ENCODE results near the gene SPAG5. TPM values are rescaled to one million over a fixed set of nuclear protein-coding genes. Genes with fewer than 3 reads are reported as not detected.

SPAG5 gene
- total and polyA plus RNA-seq, 4 donors, result 10.6 to 41.8 (median 12.8) TPM

DNA sequence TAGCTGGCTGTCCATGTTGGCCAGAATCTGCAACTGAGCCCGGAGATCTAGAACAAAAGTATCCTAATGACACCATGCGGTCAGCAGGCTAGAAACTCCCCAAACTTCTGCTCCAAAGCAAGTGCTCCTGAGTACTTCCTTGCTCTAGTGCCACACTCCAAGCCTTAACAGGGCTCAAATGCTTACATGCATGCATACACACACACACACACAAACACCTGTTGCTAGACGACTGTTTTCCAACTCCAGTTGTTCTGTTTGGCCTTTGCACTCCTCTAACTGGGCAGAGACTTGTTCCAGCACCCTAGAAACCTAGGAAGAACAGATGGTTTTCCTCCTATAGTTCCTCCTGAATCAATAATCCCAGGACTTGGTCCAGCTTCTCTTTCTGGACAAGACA, 14.4 kb downstream of the SPAG5 start:
- Histone ChIP-seq H3K36me3 (ENCODE audit: control insufficient read depth in 4 of 4, insufficient read depth in 3 of 4, low read depth in 1 of 4, low read length in 3 of 4) (peaks cover 8 to 38% (median 30%) of the 10 kb centered on the region in 4 donors), H3K4me1 (ENCODE audit: control insufficient read depth in 4 of 4, insufficient read depth in 4 of 4, low read length in 3 of 4) (no peaks in the 10 kb centered on the region), H3K4me3 (ENCODE audit: low read depth in 1 of 3, low read length in 3 of 3) (no peak overlapping the region), H3K27ac (ENCODE audit: low read depth in 1 of 2, low read length in 2 of 2) (no peak overlapping the region), H3K27me3 (ENCODE audit: control insufficient read depth in 4 of 4, insufficient read depth in 4 of 4, low read length in 3 of 4) (no peaks in the 10 kb centered on the region), H3K9me3 (ENCODE audit: control insufficient read depth in 4 of 4, low read length in 3 of 4) (no peaks in the 10 kb centered on the region), H3K9ac (ENCODE audit: low read depth in 1 of 2, low read length in 2 of 2) (no peak overlapping the region)
- no peak for DNase-seq (ENCODE audit: low spot score)
- WGBS, result 93% methylated on average over 3 of the region's 3 CpGs
- TF ChIP-seq, protein P1, sequence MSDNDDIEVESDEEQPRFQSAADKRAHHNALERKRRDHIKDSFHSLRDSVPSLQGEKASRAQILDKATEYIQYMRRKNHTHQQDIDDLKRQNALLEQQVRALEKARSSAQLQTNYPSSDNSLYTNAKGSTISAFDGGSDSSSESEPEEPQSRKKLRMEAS (IDR thresholded peaks at IDR 0.05), result no peak
- TF ChIP-seq HNF4G (IDR thresholded peaks at IDR 0.05), result no peak
- TF ChIP-seq, protein P2, sequence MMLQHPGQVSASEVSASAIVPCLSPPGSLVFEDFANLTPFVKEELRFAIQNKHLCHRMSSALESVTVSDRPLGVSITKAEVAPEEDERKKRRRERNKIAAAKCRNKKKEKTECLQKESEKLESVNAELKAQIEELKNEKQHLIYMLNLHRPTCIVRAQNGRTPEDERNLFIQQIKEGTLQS (IDR thresholded peaks at IDR 0.05), result no peak
- no peak for TF ChIP-seq YY1 (IDR thresholded peaks at IDR 0.05)
- no peak for TF ChIP-seq RAD21 (IDR thresholded peaks at IDR 0.05)
- TF ChIP-seq, protein P3, sequence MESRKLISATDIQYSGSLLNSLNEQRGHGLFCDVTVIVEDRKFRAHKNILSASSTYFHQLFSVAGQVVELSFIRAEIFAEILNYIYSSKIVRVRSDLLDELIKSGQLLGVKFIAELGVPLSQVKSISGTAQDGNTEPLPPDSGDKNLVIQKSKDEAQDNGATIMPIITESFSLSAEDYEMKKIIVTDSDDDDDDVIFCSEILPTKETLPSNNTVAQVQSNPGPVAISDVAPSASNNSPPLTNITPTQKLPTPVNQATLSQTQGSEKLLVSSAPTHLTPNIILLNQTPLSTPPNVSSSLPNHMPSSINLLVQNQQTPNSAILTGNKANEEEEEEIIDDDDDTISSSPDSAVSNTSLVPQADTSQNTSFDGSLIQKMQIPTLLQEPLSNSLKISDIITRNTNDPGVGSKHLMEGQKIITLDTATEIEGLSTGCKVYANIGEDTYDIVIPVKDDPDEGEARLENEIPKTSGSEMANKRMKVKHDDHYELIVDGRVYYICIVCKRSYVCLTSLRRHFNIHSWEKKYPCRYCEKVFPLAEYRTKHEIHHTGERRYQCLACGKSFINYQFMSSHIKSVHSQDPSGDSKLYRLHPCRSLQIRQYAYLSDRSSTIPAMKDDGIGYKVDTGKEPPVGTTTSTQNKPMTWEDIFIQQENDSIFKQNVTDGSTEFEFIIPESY (IDR thresholded peaks at IDR 0.05), result no peak
- no peak for TF ChIP-seq FOXA2 (IDR thresholded peaks at IDR 0.05)
- TF ChIP-seq EGR1 (IDR thresholded peaks at IDR 0.05; ENCODE audit: low read depth in 2 of 2), result no peak
- TF ChIP-seq, protein P4, sequence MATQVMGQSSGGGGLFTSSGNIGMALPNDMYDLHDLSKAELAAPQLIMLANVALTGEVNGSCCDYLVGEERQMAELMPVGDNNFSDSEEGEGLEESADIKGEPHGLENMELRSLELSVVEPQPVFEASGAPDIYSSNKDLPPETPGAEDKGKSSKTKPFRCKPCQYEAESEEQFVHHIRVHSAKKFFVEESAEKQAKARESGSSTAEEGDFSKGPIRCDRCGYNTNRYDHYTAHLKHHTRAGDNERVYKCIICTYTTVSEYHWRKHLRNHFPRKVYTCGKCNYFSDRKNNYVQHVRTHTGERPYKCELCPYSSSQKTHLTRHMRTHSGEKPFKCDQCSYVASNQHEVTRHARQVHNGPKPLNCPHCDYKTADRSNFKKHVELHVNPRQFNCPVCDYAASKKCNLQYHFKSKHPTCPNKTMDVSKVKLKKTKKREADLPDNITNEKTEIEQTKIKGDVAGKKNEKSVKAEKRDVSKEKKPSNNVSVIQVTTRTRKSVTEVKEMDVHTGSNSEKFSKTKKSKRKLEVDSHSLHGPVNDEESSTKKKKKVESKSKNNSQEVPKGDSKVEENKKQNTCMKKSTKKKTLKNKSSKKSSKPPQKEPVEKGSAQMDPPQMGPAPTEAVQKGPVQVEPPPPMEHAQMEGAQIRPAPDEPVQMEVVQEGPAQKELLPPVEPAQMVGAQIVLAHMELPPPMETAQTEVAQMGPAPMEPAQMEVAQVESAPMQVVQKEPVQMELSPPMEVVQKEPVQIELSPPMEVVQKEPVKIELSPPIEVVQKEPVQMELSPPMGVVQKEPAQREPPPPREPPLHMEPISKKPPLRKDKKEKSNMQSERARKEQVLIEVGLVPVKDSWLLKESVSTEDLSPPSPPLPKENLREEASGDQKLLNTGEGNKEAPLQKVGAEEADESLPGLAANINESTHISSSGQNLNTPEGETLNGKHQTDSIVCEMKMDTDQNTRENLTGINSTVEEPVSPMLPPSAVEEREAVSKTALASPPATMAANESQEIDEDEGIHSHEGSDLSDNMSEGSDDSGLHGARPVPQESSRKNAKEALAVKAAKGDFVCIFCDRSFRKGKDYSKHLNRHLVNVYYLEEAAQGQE (IDR thresholded peaks at IDR 0.05), result no peak
- no peak for TF ChIP-seq RXRA (IDR thresholded peaks at IDR 0.05)
- TF ChIP-seq NR2F2 (IDR thresholded peaks at IDR 0.05), result no peak
- TF ChIP-seq, protein P5, sequence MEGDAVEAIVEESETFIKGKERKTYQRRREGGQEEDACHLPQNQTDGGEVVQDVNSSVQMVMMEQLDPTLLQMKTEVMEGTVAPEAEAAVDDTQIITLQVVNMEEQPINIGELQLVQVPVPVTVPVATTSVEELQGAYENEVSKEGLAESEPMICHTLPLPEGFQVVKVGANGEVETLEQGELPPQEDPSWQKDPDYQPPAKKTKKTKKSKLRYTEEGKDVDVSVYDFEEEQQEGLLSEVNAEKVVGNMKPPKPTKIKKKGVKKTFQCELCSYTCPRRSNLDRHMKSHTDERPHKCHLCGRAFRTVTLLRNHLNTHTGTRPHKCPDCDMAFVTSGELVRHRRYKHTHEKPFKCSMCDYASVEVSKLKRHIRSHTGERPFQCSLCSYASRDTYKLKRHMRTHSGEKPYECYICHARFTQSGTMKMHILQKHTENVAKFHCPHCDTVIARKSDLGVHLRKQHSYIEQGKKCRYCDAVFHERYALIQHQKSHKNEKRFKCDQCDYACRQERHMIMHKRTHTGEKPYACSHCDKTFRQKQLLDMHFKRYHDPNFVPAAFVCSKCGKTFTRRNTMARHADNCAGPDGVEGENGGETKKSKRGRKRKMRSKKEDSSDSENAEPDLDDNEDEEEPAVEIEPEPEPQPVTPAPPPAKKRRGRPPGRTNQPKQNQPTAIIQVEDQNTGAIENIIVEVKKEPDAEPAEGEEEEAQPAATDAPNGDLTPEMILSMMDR (IDR thresholded peaks at IDR 0.05; ENCODE audit: low read depth, low read length, missing input control), result no peak
- no peak for TF ChIP-seq JUND (IDR thresholded peaks at IDR 0.05)
- no peak for TF ChIP-seq SP1 (IDR thresholded peaks at IDR 0.05)

DNA sequence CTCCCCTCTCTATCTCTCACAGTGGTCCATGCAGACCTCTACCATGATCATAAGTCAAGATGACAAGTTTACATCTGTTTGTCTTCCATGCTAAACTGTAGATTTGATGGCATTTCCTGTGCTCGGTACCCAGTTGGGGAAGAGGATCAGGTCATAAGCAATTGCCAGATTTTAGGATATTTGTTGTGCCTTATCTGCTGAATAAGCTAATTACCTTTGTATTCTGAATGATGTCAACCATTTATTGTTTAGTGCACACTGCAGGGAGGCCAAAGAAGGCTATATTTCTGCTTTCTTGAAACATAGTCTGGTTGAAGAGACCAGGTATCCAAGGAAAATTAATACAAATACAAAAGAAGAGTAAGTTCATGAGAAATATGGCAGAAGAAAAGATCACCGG, 16.3 kb downstream of the SPAG5 start:
- peaks cover 8 to 39% (median 33%) of the 10 kb centered on the region in 4 donors for H3K36me3 ChIP-seq (ENCODE audit: control insufficient read depth in 4 of 4, insufficient read depth in 3 of 4, low read depth in 1 of 4, low read length in 3 of 4)
- TF ChIP-seq, protein P4 (IDR thresholded peaks at IDR 0.05), result no peak
- TF ChIP-seq, protein P2 (IDR thresholded peaks at IDR 0.05), result no peak
- TF ChIP-seq, protein P3 (IDR thresholded peaks at IDR 0.05), result no peak
- TF ChIP-seq SP1 (IDR thresholded peaks at IDR 0.05) (no peak), FOXA2 (IDR thresholded peaks at IDR 0.05) (no peak), RXRA (IDR thresholded peaks at IDR 0.05) (no peak), YY1 (IDR thresholded peaks at IDR 0.05) (no peak), FOXA1 (IDR thresholded peaks at IDR 0.05) (no peak), RAD21 (IDR thresholded peaks at IDR 0.05) (no peak), HNF4G (IDR thresholded peaks at IDR 0.05) (no peak), JUND (IDR thresholded peaks at IDR 0.05) (no peak), GABPA (IDR thresholded peaks at IDR 0.05 in 1 of 2, conservative IDR thresholded peaks at IDR 0.05 in 1 of 2) (no peak), TAF1 (conservative IDR thresholded peaks at IDR 0.05) (no peak), HNF4A (conservative IDR thresholded peaks at IDR 0.05) (no peak)

More for the DNA sequence above, 16.3 kb downstream of the SPAG5 start:
- H3K27ac ChIP-seq (ENCODE audit: low read depth in 1 of 2, low read length in 2 of 2), result no peak overlapping the region
- H3K27me3 ChIP-seq (ENCODE audit: control insufficient read depth in 4 of 4, insufficient read depth in 4 of 4, low read length in 3 of 4), result no peaks in the 10 kb centered on the region
- WGBS, result over 99% methylated on average over 2 of the region's 2 CpGs
- no peak for DNase-seq (ENCODE audit: low spot score)
- H3K9me3 ChIP-seq (ENCODE audit: control insufficient read depth in 4 of 4, low read length in 3 of 4), result no peaks in the 10 kb centered on the region
- H3K9ac ChIP-seq (ENCODE audit: low read depth in 1 of 2, low read length in 2 of 2), result no peak overlapping the region
- no peak overlapping the region for H3K4me3 ChIP-seq (ENCODE audit: low read depth in 1 of 3, low read length in 3 of 3)
- H3K4me1 ChIP-seq (ENCODE audit: control insufficient read depth in 4 of 4, insufficient read depth in 4 of 4, low read length in 3 of 4), result peaks cover 3% of the 10 kb centered on the region in 4 donors

Data from liver (tissue), 9 donors.